A549 (cell line): ENCODE data around the gene HSD11B2.

Source experiments
- BCL3 ChIP-seq: fragments of >200 bp; sonication (Bioruptor Twin); formaldehyde crosslinking; IDR thresholded peaks from 3 replicates; pipeline ENCODE4 v1.6.1; 2016
- CHD2 ChIP-seq: fragments of 150-350 bp; IDR thresholded peaks from 2 replicates; pipeline ENCODE4 v1.6.1; 2014; ENCODE audit warnings: low read length; ENCODE audit not compliant: partially characterized antibody
- CTCF ChIP-seq: fragments of >200 bp; sonication (Bioruptor Twin); formaldehyde crosslinking; IDR thresholded peaks from 3 replicates; pipeline ENCODE4 v1.5.1; 2016
- EHMT2 ChIP-seq: fragments of 200-600 bp; sonication (generic); IDR thresholded peaks from 2 replicates; pipeline ENCODE4 v1.6.1; 2016; ENCODE audit warnings: antibody characterized with exemption, low read depth, mild to moderate bottlenecking, moderate library complexity
- EP300 ChIP-seq, 2 experiments: fragments of >200 bp; sonication (Bioruptor Twin); formaldehyde crosslinking; IDR thresholded peaks; 2 replicates in 1 of 2; 3 replicates in 1 of 2; pipeline ENCODE4 v1.6.1; 2016 to 2017
- MAZ ChIP-seq: fragments of 150-350 bp; IDR thresholded peaks from 2 replicates; pipeline ENCODE4 v1.6.1; 2014; ENCODE audit warnings: antibody characterized with exemption, low read depth, low read length, borderline replicate concordance
- MYC ChIP-seq: IDR thresholded peaks from 2 replicates; pipeline ENCODE4 v1.6.1; 2012; ENCODE audit warnings: mild to moderate bottlenecking, inconsistent platforms, low read length, improper control_type of control experiment, borderline replicate concordance
- POLR2A ChIP-seq: IDR thresholded peaks from 2 replicates; pipeline ENCODE4 v1.6.1; 2012; ENCODE audit warnings: mild to moderate bottlenecking, low read length
- REST ChIP-seq: fragments of 200-600 bp; sonication (generic); IDR thresholded peaks from 2 replicates; pipeline ENCODE4 v1.6.1; 2016; ENCODE audit warnings: antibody characterized with exemption, mild to moderate bottlenecking, moderate library complexity
- RFX5 ChIP-seq: fragments of 450-650 bp; IDR thresholded peaks from 2 replicates; pipeline ENCODE4 v1.7.1; 2014; ENCODE audit warnings: antibody characterized with exemption, mild to moderate bottlenecking, moderate library complexity
- SREBF2 ChIP-seq: fragments of 450-650 bp; IDR thresholded peaks from 2 replicates; pipeline ENCODE4 v1.6.1; 2014; ENCODE audit warnings: mild to moderate bottlenecking, moderate library complexity
- ZFP36 ChIP-seq: fragments of 450-650 bp; IDR thresholded peaks from 2 replicates; pipeline ENCODE4 v1.6.1; 2014; ENCODE audit warnings: borderline replicate concordance; ENCODE audit not compliant: partially characterized antibody
- TF ChIP-seq, protein P1 (sequence below): IDR thresholded peaks from 2 replicates; pipeline ENCODE4 v1.6.1; 2012
- TF ChIP-seq, protein P2 (sequence below): fragments of 250-450 bp; sonication (Bioruptor Pico); IDR thresholded peaks from 2 replicates; pipeline ENCODE4 v1.5.0; 2021; ENCODE audit warnings: mild to moderate bottlenecking, moderate library complexity, borderline replicate concordance

GRCh38 chr16:67458121-67458641 lies 27.3 kb downstream of the HSD11B2 start:
- TF ChIP-seq POLR2A: no peak
- no peak for TF ChIP-seq CTCF
- TF ChIP-seq, protein P1, sequence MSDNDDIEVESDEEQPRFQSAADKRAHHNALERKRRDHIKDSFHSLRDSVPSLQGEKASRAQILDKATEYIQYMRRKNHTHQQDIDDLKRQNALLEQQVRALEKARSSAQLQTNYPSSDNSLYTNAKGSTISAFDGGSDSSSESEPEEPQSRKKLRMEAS: no peak
- no peak for TF ChIP-seq MAZ
- no peak for TF ChIP-seq EHMT2
- no peak for TF ChIP-seq RFX5
- TF ChIP-seq, protein P2, sequence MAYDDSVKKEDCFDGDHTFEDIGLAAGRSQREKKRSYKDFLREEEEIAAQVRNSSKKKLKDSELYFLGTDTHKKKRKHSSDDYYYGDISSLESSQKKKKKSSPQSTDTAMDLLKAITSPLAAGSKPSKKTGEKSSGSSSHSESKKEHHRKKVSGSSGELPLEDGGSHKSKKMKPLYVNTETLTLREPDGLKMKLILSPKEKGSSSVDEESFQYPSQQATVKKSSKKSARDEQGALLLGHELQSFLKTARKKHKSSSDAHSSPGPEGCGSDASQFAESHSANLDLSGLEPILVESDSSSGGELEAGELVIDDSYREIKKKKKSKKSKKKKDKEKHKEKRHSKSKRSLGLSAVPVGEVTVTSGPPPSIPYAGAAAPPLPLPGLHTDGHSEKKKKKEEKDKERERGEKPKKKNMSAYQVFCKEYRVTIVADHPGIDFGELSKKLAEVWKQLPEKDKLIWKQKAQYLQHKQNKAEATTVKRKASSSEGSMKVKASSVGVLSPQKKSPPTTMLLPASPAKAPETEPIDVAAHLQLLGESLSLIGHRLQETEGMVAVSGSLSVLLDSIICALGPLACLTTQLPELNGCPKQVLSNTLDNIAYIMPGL (CRISPR knock-in tag): no peak
- no peak for TF ChIP-seq CHD2
- TF ChIP-seq SREBF2: no peak
- no peak for TF ChIP-seq MYC
- no peak for TF ChIP-seq ZFP36
- TF ChIP-seq EP300 (IDR thresholded peaks at IDR 0.05): no peak
- TF ChIP-seq REST: no peak
- TF ChIP-seq BCL3: no peak
